ENCODE results near the gene SLC25A1.

DNA sequence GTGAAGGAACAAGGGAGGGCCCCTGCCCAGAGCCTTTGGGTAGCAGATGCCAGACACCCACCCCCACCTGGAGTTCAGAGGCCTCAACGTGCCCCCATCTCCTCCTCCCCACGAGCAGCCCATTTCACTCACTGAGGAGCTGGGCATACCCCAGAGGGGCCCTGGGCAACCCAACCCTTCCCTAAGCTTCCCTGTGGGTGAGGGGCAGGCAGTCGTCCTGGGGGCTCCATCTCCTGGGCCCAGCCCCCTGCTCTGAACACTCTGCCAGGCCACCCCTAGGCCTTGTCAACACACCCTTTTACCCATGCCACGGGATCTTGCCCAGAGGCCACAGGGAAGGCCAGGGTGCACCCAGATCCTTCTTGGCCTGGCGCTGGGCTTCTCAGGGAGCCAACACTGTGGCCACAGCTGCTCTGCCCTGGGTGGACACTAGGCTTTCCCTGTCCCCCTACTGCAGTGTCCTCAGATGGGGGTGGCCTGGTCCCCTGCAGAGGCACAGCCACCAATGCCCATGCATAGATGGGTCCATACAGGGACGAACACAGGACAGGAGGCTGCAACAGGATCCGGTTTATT is 3.4 kb downstream of the SLC25A1 start:
- TF ChIP-seq, protein P1, sequence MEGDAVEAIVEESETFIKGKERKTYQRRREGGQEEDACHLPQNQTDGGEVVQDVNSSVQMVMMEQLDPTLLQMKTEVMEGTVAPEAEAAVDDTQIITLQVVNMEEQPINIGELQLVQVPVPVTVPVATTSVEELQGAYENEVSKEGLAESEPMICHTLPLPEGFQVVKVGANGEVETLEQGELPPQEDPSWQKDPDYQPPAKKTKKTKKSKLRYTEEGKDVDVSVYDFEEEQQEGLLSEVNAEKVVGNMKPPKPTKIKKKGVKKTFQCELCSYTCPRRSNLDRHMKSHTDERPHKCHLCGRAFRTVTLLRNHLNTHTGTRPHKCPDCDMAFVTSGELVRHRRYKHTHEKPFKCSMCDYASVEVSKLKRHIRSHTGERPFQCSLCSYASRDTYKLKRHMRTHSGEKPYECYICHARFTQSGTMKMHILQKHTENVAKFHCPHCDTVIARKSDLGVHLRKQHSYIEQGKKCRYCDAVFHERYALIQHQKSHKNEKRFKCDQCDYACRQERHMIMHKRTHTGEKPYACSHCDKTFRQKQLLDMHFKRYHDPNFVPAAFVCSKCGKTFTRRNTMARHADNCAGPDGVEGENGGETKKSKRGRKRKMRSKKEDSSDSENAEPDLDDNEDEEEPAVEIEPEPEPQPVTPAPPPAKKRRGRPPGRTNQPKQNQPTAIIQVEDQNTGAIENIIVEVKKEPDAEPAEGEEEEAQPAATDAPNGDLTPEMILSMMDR (IDR thresholded peaks at IDR 0.05), result no peak
- TF ChIP-seq POLR2A (IDR thresholded peaks at IDR 0.05), result no peak
